MCF 10A (cell line): ENCODE results near the gene CA10. TPM values are rescaled to one million over a fixed set of nuclear protein-coding genes. Genes with fewer than 3 reads are reported as not detected.
A peak's percentile ranks its signal among the peaks of the same experiment; 100 is the strongest.

Experiments
- BruUV-seq: library from RNA; stranded (reverse); fragments of 400-500 nt; replicated peaks from 2 replicates; lab custom pipeline; 2021; lab: Mats Ljungman, UMichigan
- CTCF ChIA-PET: fragments of 300-600 bp; sonication (Branson Sonifier 250); formaldehyde crosslinking; extraction: SDS; loops from one replicate; lab custom pipeline; 2021; ENCODE audit warnings: antibody characterized with exemption, inconsistent platforms; lab: Yijun Ruan, JAX
- POLR2A ChIA-PET: fragments of 300-600, 350-650 bp; sonication (Branson Sonifier 250); formaldehyde crosslinking; extraction: SDS; loops from one replicate; lab custom pipeline; 2020; ENCODE audit warnings: antibody characterized with exemption, inconsistent platforms; lab: Yijun Ruan, JAX
- DNase-seq: peaks from one replicate; pipeline ENCODE4 v3.0.0-alpha.2; 2018; ENCODE audit not compliant: unreplicated experiment
- H3K27ac Mint-ChIP-seq: one replicate; pipeline ENCODE4 v1.8.0; 2022; ENCODE audit warnings: mild to moderate bottlenecking, low read depth, mixed read lengths; ENCODE audit not compliant: unreplicated experiment
- H3K27me3 Mint-ChIP-seq: one replicate; pipeline ENCODE4 v1.8.0; 2022; ENCODE audit warnings: mixed read lengths; ENCODE audit not compliant: insufficient read depth, unreplicated experiment
- H3K36me3 Mint-ChIP-seq: one replicate; pipeline ENCODE4 v1.8.0; 2022; ENCODE audit warnings: mild to moderate bottlenecking, moderate library complexity, mixed read lengths; ENCODE audit not compliant: insufficient read depth, unreplicated experiment
- H3K4me1 Mint-ChIP-seq: one replicate; pipeline ENCODE4 v1.8.0; 2022; ENCODE audit warnings: mixed read lengths; ENCODE audit not compliant: insufficient read depth, unreplicated experiment
- H3K4me3 Mint-ChIP-seq: one replicate; pipeline ENCODE4 v1.8.0; 2022; ENCODE audit warnings: mild to moderate bottlenecking, moderate library complexity, mixed read lengths; ENCODE audit not compliant: unreplicated experiment
- H3K9me3 Mint-ChIP-seq: one replicate; pipeline ENCODE4 v1.8.0; 2022; ENCODE audit warnings: mixed read lengths; ENCODE audit not compliant: unreplicated experiment
- CTCF ChIP-seq: fragments of 200-600 bp; IDR thresholded peaks from one replicate; pipeline ENCODE4 v1.8.0; 2022; ENCODE audit warnings: antibody characterized with exemption, mild to moderate bottlenecking; ENCODE audit not compliant: unreplicated experiment
- intact Hi-C: fragments of 100-400 bp; cut with micrococcal nuclease; formaldehyde crosslinking; loops from 2 replicates; pipeline ENCODE4 v1.14.1; 2022
- total RNA-seq: library from RNA; stranded (reverse); gene quantifications from 2 replicates; pipeline ENCODE4 v1.2.3, GENCODE V29; 2022

The CA10 gene
- total RNA-seq, 1 experiment from 2014 or later: not detected

- ChIA-PET CTCF (interaction anchor here (0.6 kb wide), 1 partner anchor 111 kb away, joined by 3 read pairs; no protein-coding TSS in a partner anchor), POLR2A (no interaction called here)
- H3K4me1 Mint-ChIP-seq: no peaks in the 10 kb centered on the region
- intact Hi-C loops: no loop called here
- no peak overlapping the region for H3K27ac Mint-ChIP-seq
- TF ChIP-seq CTCF: no peak
- peaks cover 73% of the 10 kb centered on the region for H3K27me3 Mint-ChIP-seq
- no peak for DNase-seq
- BruUV-seq: no TSS peak
- H3K9me3 Mint-ChIP-seq: no peaks in the 10 kb centered on the region
- no peaks in the 10 kb centered on the region for H3K36me3 Mint-ChIP-seq
- H3K4me3 Mint-ChIP-seq: no peak overlapping the region
These were observed 498.2 kb downstream of the CA10 start for GRCh38 chr17:51660266-51660665.

GRCh38 chr17:51657224-51657623 is 501.3 kb downstream of the CA10 start:
- no TSS peak for BruUV-seq
- no peak overlapping the region for H3K4me3 Mint-ChIP-seq

GRCh38 chr17:51653878-51654277 is 504.6 kb downstream of the CA10 start:
- Mint-ChIP-seq H3K27ac (no peak overlapping the region), H3K9me3 (no peaks in the 10 kb centered on the region), H3K36me3 (no peaks in the 10 kb centered on the region), H3K4me1 (no peaks in the 10 kb centered on the region), H3K27me3 (peaks cover 13% of the 10 kb centered on the region), H3K4me3 (no peak overlapping the region)
- BruUV-seq: no TSS peak
- no peak for TF ChIP-seq CTCF
- CTCF ChIA-PET: interaction anchor here (0.7 kb wide), 1 partner anchor 361 kb away, joined by 3 read pairs; no protein-coding TSS in a partner anchor
- POLR2A ChIA-PET: no interaction called here
- intact Hi-C loops: no loop called here
- peak; percentile 13 for DNase-seq

More at GRCh38 chr17:51657224-51657623, 501.3 kb downstream of the CA10 start:
- POLR2A ChIA-PET: no interaction called here
- CTCF ChIA-PET: no interaction called here
- Mint-ChIP-seq H3K4me1 (no peaks in the 10 kb centered on the region), H3K9me3 (no peaks in the 10 kb centered on the region), H3K27ac (no peak overlapping the region), H3K36me3 (no peaks in the 10 kb centered on the region), H3K27me3 (peaks cover 44% of the 10 kb centered on the region)
- no peak for DNase-seq
- no peak for TF ChIP-seq CTCF
- intact Hi-C loops: no loop called here

GRCh38 chr17:51652529-51652928 is 506.0 kb downstream of the CA10 start:
- TF ChIP-seq CTCF: no peak
- BruUV-seq: no TSS peak
- Mint-ChIP-seq H3K27ac (no peak overlapping the region), H3K36me3 (no peaks in the 10 kb centered on the region), H3K27me3 (no peaks in the 10 kb centered on the region), H3K4me1 (peaks cover 5% of the 10 kb centered on the region), H3K9me3 (no peaks in the 10 kb centered on the region), H3K4me3 (no peak overlapping the region)
- POLR2A ChIA-PET: no interaction called here
- intact Hi-C loops: no loop called here
- no peak for DNase-seq
- CTCF ChIA-PET: no interaction called here
